GM21360 (cell line): ENCODE results near the gene CISD3.
"Not testable (repeated sequence)": the region's sequence is repeated elsewhere in the genome, so short reads cannot be mapped to it uniquely, and the experiment has no call there.

ENCODE experiments used
- ATAC-seq: cut with Tn5 transposase; IDR thresholded peaks from one replicate; pipeline ENCODE4 v1.9.1; 2021; ENCODE audit warnings: mild to moderate bottlenecking, moderate library complexity; ENCODE audit not compliant: unreplicated experiment

The CISD3 gene

GRCh38 chr17:38707678-38708351 lies 22.3 kb upstream of the CISD3 start:
- no peak for ATAC-seq

GRCh38 chr17:38709104-38709820 lies 20.9 kb upstream of the CISD3 start:
- no peak for ATAC-seq

- no peak for ATAC-seq
Observed at GRCh38 chr17:38709864-38710603, 20.1 kb upstream of the CISD3 start.

- no peak for ATAC-seq
Observed at GRCh38 chr17:38710604-38710962, 19.6 kb upstream of the CISD3 start.

- no peak for ATAC-seq
Observed at GRCh38 chr17:38710985-38711384, 19.2 kb upstream of the CISD3 start.

- ATAC-seq: no peak
Observed at GRCh38 chr17:38711792-38712571, 18.2 kb upstream of the CISD3 start.

GRCh38 chr17:38712593-38712992 lies 17.5 kb upstream of the CISD3 start:
- ATAC-seq: no peak

GRCh38 chr17:38713456-38714075 lies 16.6 kb upstream of the CISD3 start:
- no peak for ATAC-seq

GRCh38 chr17:38715216-38715943 lies 14.8 kb upstream of the CISD3 start:
- ATAC-seq: no peak

GRCh38 chr17:38716368-38717005 lies 13.7 kb upstream of the CISD3 start:
- no peak for ATAC-seq

- no peak for ATAC-seq
Observed at GRCh38 chr17:38717139-38717745, 12.9 kb upstream of the CISD3 start.

- no peak for ATAC-seq
Observed at GRCh38 chr17:38719289-38719942, 10.7 kb upstream of the CISD3 start.

GRCh38 chr17:38719943-38720641 lies 10.0 kb upstream of the CISD3 start:
- ATAC-seq: no peak

GRCh38 chr17:38720941-38721340 lies 9.2 kb upstream of the CISD3 start:
- ATAC-seq: no peak

- ATAC-seq: no peak
Observed at GRCh38 chr17:38721802-38722201, 8.3 kb upstream of the CISD3 start.

- ATAC-seq: no peak
Observed at GRCh38 chr17:38724337-38724988, 5.7 kb upstream of the CISD3 start.

- ATAC-seq: no peak
Observed at GRCh38 chr17:38725066-38725465, 5.1 kb upstream of the CISD3 start.

GRCh38 chr17:38726145-38726544 lies 4.0 kb upstream of the CISD3 start:
- ATAC-seq: not testable (repeated sequence)
